PC-3 (cell line): ENCODE data around the gene GTF2F2. TPM values are rescaled to one million over a fixed set of nuclear protein-coding genes. Genes with fewer than 3 reads are reported as not detected.
A peak's percentile ranks its signal among the peaks of the same experiment; 100 is the strongest.
"Not testable (repeated sequence)": the region's sequence is repeated elsewhere in the genome, so short reads cannot be mapped to it uniquely, and the experiment has no call there.

ENCODE experiments used
- ATAC-seq: fragments of 200-7000 bp; cut with Tn5 transposase; 2 replicates; pipeline ENCODE4 v1.9.1; 2020; ENCODE audit warnings: mild to moderate bottlenecking, moderate library complexity
- BruUV-seq: library from RNA; stranded (reverse); fragments of 400-500 nt; replicated peaks from 2 replicates; lab custom pipeline; 2021; lab: Mats Ljungman, UMichigan
- CTCF ChIA-PET: fragments of 300-600 bp; sonication (Branson Sonifier 250); formaldehyde crosslinking; loops from one replicate; lab custom pipeline; 2022; ENCODE audit warnings: antibody characterized with exemption; lab: Charles Lee
- POLR2A ChIA-PET: fragments of 300-600 bp; sonication (Branson Sonifier 250); formaldehyde crosslinking; loops from one replicate; lab custom pipeline; 2022; ENCODE audit warnings: antibody characterized with exemption; ENCODE audit not compliant: unreplicated experiment; lab: Charles Lee
- DNase-seq: peaks from one replicate; pipeline ENCODE4 v3.0.0-alpha.2; 2015
- H2AFZ ChIP-seq: fragments of 300-600 bp; sonication (generic); 2 replicates; pipeline ENCODE4 v1.6.0; 2016; ENCODE audit warnings: antibody characterized with exemption, low read length
- H3F3A ChIP-seq: fragments of 300-600 bp; sonication (generic); one replicate; pipeline ENCODE4 v1.6.0; 2017; ENCODE audit warnings: antibody characterized with exemption, low read length, control low read depth, mild to moderate bottlenecking; ENCODE audit not compliant: unreplicated experiment
- H3K27ac ChIP-seq: fragments of 300-600 bp; sonication (generic); 2 replicates; pipeline ENCODE4 v1.5.1; 2016; ENCODE audit warnings: mild to moderate bottlenecking, low read length
- H3K27me3 ChIP-seq: fragments of 300-600 bp; sonication (generic); 2 replicates; pipeline ENCODE4 v1.6.1; 2016; ENCODE audit warnings: low read length, mixed read lengths
- H3K36me3 ChIP-seq: fragments of 300-600 bp; sonication (generic); 2 replicates; pipeline ENCODE4 v1.6.1; 2016; ENCODE audit warnings: low read depth, mixed run types, low read length, mixed read lengths
- H3K4me1 ChIP-seq: fragments of 300-600 bp; sonication (generic); 2 replicates; pipeline ENCODE4 v1.5.1; 2016; ENCODE audit warnings: low read length; ENCODE audit not compliant: insufficient read depth
- H3K4me2 ChIP-seq: fragments of 300-600 bp; sonication (generic); 2 replicates; pipeline ENCODE4 v1.6.0; 2016; ENCODE audit warnings: low read length
- H3K4me3 ChIP-seq: fragments of 300-600 bp; sonication (generic); 2 replicates; pipeline ENCODE4 v1.5.1; 2016; ENCODE audit warnings: mild to moderate bottlenecking, low read length, mixed read lengths
- H3K79me2 ChIP-seq: fragments of 300-600 bp; sonication (generic); 2 replicates; pipeline ENCODE4 v1.6.1; 2017; ENCODE audit warnings: low read length, mixed read lengths
- H3K9ac ChIP-seq: fragments of 300-600 bp; sonication (generic); 2 replicates; pipeline ENCODE4 v1.6.0; 2016; ENCODE audit warnings: mild to moderate bottlenecking, low read length
- H3K9me2 ChIP-seq: fragments of 300-600 bp; sonication (generic); replicated peaks from 2 replicates; pipeline ENCODE4 v1.6.1; 2016; ENCODE audit warnings: mixed run types, low read length, mixed read lengths
- H3K9me3 ChIP-seq: fragments of 300-600 bp; sonication (generic); 2 replicates; pipeline ENCODE4 v1.6.1; 2016; ENCODE audit warnings: low read length, mixed read lengths
- H4K20me1 ChIP-seq: fragments of 300-600 bp; sonication (generic); 2 replicates; pipeline ENCODE4 v1.6.1; 2016; ENCODE audit warnings: low read length, mixed read lengths
- EZH2 ChIP-seq: fragments of 300-600 bp; sonication (generic); IDR thresholded peaks from one replicate; pipeline ENCODE4 v1.6.1; 2017; ENCODE audit warnings: antibody characterized with exemption, mild to moderate bottlenecking, low read length; ENCODE audit not compliant: unreplicated experiment
- EZH2phosphoT487 ChIP-seq: fragments of 300-600 bp; sonication (generic); IDR thresholded peaks from 2 replicates; pipeline ENCODE4 v1.6.1; 2018; ENCODE audit warnings: mild to moderate bottlenecking, antibody characterized with exemption, low read length, borderline replicate concordance
- intact Hi-C: fragments of 100-400 bp; cut with micrococcal nuclease; formaldehyde crosslinking; loops from 2 replicates; pipeline ENCODE4 v1.9.0; 2023
- total RNA-seq: library from RNA; depleted of rRNA; stranded (reverse); fragments of >200 nt; gene quantifications from 2 replicates; pipeline ENCODE4 v1.2.3, GENCODE V29; 2014
- TF ChIP-seq, protein P1 (sequence below): fragments of 300-600 bp; sonication (generic); conservative IDR thresholded peaks from 2 replicates; pipeline ENCODE4 v1.5.1; 2017; ENCODE audit warnings: antibody characterized with exemption, low read depth, mild to moderate bottlenecking, low read length

Gene GTF2F2
- total RNA-seq, 1 experiment from 2014 or later, result 28.3 TPM

DNA sequence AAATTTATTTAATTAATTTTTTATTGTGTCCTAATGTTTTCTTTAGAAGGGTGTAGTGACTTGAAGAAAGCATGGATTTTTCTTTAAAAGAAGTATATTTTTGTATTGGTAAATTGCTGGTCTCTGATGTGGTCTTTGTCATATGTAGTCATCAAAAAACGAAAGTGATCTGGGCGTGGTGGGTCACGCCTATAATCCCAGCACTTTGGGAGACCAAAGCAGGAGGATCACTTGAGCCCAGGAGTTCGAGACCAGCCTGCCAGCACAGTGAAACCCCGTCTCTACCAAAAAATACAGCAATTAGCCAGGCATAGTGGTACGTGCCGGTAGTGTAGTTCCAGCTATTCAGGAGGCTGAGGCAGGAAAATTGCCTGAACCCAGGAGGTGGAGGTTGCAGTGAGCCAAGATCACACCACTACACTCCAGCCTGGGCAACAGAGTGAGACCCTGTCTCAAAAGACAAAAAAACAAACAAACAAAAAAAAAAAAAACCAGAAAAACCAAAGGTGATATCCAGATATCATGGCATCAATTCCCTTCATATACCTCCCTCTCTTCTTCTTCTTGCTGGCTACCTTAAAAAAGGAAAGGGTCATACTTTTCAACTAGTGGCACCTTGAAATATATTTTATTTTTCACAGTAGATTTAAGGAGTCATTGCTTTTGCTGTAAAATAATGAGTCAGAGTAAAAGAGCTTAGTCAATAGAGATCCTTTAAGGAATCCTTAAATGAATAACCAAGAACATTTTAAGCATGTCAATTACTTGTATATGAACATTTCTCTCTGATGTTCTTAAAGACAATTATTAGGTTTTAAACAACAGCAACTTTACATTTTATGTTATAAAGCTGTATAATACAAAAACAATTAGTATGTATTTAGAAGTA, 60.6 kb downstream of the GTF2F2 start:
- Histone ChIP-seq H2AFZ (no peak overlapping the region), H3K27me3 (no peaks in the 10 kb centered on the region), H3F3A (no peaks in the 10 kb centered on the region), H3K4me3 (no peak overlapping the region), H3K9me2 (no peaks in the 10 kb centered on the region), H3K9me3 (no peaks in the 10 kb centered on the region), H3K4me2 (peak overlapping the region; percentile 42), H3K36me3 (no peaks in the 10 kb centered on the region), H3K9ac (no peak overlapping the region), H3K4me1 (peaks cover 35% of the 10 kb centered on the region), H4K20me1 (no peaks in the 10 kb centered on the region), H3K27ac (peak overlapping the region; percentile 62), H3K79me2 (peaks cover 71% of the 10 kb centered on the region)
- no TSS peak for BruUV-seq
- ChIA-PET CTCF (no interaction called here), POLR2A (interaction anchor here (0.6 kb wide), 1 partner anchor 111 kb away, joined by 5 read pairs; no protein-coding TSS in a partner anchor)
- peak; percentile 42 for DNase-seq
- intact Hi-C loops, result no loop called here
- ATAC-seq, result peak; percentile 70
- TF ChIP-seq EZH2 (no peak), EZH2phosphoT487 (no peak)
- TF ChIP-seq, protein P1, sequence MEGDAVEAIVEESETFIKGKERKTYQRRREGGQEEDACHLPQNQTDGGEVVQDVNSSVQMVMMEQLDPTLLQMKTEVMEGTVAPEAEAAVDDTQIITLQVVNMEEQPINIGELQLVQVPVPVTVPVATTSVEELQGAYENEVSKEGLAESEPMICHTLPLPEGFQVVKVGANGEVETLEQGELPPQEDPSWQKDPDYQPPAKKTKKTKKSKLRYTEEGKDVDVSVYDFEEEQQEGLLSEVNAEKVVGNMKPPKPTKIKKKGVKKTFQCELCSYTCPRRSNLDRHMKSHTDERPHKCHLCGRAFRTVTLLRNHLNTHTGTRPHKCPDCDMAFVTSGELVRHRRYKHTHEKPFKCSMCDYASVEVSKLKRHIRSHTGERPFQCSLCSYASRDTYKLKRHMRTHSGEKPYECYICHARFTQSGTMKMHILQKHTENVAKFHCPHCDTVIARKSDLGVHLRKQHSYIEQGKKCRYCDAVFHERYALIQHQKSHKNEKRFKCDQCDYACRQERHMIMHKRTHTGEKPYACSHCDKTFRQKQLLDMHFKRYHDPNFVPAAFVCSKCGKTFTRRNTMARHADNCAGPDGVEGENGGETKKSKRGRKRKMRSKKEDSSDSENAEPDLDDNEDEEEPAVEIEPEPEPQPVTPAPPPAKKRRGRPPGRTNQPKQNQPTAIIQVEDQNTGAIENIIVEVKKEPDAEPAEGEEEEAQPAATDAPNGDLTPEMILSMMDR, result no peak

DNA sequence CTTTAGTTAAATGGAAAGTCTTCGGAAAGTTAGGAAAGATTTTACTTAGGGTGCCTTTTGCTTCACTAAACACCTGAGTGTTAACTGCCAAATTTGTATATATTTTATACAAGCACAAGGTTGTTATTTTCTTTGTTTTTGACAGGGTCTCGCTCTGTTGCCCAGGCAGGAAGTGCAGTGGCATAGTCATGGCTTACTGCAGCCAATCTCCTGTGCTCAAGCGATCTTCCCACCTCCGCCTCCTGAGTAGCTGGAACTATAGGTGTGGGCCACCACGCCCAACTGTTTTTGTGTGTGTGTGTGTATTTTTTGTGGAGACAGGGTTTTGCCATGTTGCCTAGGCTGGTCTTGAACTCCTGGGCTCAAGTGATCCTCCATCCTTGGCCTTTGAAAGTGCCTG, 64.4 kb downstream of the GTF2F2 start:
- H3K27ac ChIP-seq, result no peak overlapping the region
- no peaks in the 10 kb centered on the region for H3K27me3 ChIP-seq
- peaks cover 48% of the 10 kb centered on the region for H3K79me2 ChIP-seq
- TF ChIP-seq EZH2phosphoT487 (no peak), EZH2 (no peak)
- TF ChIP-seq, protein P1, result no peak
- H3K4me1 ChIP-seq, result peaks cover 18% of the 10 kb centered on the region
- intact Hi-C loops, result no loop called here
- ChIA-PET CTCF (no interaction called here), POLR2A (interaction anchor here (0.6 kb wide), 1 partner anchor 156 kb away, joined by 3 read pairs; the partner anchor contains the start of gene TPT1)
- H3K4me3 ChIP-seq, result no peak overlapping the region
- no peaks in the 10 kb centered on the region for H3K9me2 ChIP-seq
- no peak overlapping the region for H3K9ac ChIP-seq
- DNase-seq (no peak), ATAC-seq (no peak)
- no peaks in the 10 kb centered on the region for H4K20me1 ChIP-seq
- H3F3A ChIP-seq, result no peaks in the 10 kb centered on the region
- H3K9me3 ChIP-seq, result no peaks in the 10 kb centered on the region
- BruUV-seq, result no TSS peak
- H2AFZ ChIP-seq, result no peak overlapping the region
- no peak overlapping the region for H3K4me2 ChIP-seq
- H3K36me3 ChIP-seq, result no peaks in the 10 kb centered on the region

DNA sequence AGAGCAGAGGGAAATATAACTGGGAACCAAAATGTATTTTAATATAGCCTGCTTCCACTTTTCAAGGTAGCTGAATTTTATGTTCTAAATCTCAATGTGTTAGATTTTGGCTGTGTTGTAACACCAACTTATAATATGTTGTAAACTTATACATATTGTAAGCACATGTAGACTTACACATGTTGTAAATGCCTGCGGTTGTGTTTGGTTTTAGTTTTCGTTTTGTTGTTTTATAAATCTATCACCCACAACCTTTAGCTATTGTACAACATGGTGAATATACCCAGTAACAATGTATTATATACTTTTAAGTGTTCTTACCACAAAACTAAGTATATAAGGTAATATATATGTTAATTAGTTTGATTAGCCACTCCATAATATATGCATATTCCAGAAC, 65.0 kb downstream of the GTF2F2 start:
- no peaks in the 10 kb centered on the region for H3K36me3 ChIP-seq
- H3K9ac ChIP-seq, result no peak overlapping the region
- H2AFZ ChIP-seq, result no peak overlapping the region
- no peaks in the 10 kb centered on the region for H3F3A ChIP-seq
- peaks cover 20% of the 10 kb centered on the region for H3K4me1 ChIP-seq
- DNase-seq (no peak), ATAC-seq (no peak)
- H3K27ac ChIP-seq, result no peak overlapping the region
- no peaks in the 10 kb centered on the region for H3K9me2 ChIP-seq
- BruUV-seq, result no TSS peak
- no peak overlapping the region for H3K4me3 ChIP-seq
- POLR2A ChIA-PET, result interaction anchor here (0.6 kb wide), 1 partner anchor 156 kb away, joined by 3 read pairs; the partner anchor contains the start of gene TPT1
- no peaks in the 10 kb centered on the region for H3K9me3 ChIP-seq
- intact Hi-C loops, result no loop called here
- H3K27me3 ChIP-seq, result no peaks in the 10 kb centered on the region
- no peak overlapping the region for H3K4me2 ChIP-seq
- H3K79me2 ChIP-seq, result peaks cover 45% of the 10 kb centered on the region
- H4K20me1 ChIP-seq, result no peaks in the 10 kb centered on the region
- CTCF ChIA-PET, result no interaction called here
- no peak for TF ChIP-seq EZH2phosphoT487
- no peak for TF ChIP-seq EZH2
- TF ChIP-seq, protein P1, result no peak

- H3K9ac ChIP-seq, H4K20me1 ChIP-seq, H3K9me2 ChIP-seq, BruUV-seq, H3K4me3 ChIP-seq, H3K36me3 ChIP-seq, POLR2A ChIA-PET, H3F3A ChIP-seq, ATAC-seq, H3K4me2 ChIP-seq, H2AFZ ChIP-seq, H3K9me3 ChIP-seq, CTCF ChIA-PET, intact Hi-C loops, H3K27me3 ChIP-seq: not testable (repeated sequence)
- Histone ChIP-seq H3K4me1 (peaks cover 24% of the 10 kb centered on the region), H3K27ac (peak overlapping the region; percentile 51), H3K79me2 (peaks cover 61% of the 10 kb centered on the region)
- DNase-seq, result peak; percentile 24
Observed at GRCh38 chr13:45189077-45189476, 68.8 kb downstream of the GTF2F2 start.
